Measurements from ENCODE around the gene MAGI2. TPM values are rescaled to one million over a fixed set of nuclear protein-coding genes. Genes with fewer than 3 reads are reported as not detected.

Gene MAGI2
- total RNA-seq, 1 donor from 2014 or later = 4.0 TPM

DNA sequence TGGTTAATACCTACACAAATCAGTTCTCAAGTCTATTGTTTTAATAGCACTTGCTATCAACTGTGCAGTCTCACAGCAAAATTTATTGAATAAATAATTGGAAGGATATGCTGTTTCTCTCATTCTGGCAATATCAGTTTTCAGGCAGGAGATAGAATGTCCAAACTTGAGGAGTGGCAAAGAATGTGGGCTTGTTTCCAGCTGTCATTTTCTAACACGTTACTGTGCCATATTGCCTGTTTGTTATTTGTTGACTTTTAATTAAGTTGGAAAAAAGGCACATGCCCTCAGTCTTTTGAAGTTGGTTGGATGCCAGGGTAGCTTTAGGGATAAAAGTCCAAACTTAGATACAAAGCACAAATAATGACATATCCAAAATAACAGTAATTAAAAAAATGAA, 52.2 kb downstream of the MAGI2 start:
- H3K4me3 ChIP-seq = no peak overlapping the region
- no peak overlapping the region for H3K27ac ChIP-seq
- no peak for TF ChIP-seq CTCF (IDR thresholded peaks at IDR 0.05)
- no peak for DNase-seq (ENCODE audit: low spot score in 2 of 2)
- H3K4me1 ChIP-seq = peaks cover 0 to 18% of the 10 kb centered on the region in 2 donors
- intact Hi-C loops (cut with DNase I) = no loop called here
- H3K36me3 ChIP-seq = no peaks in the 10 kb centered on the region
- H3K9me3 ChIP-seq = no peaks in the 10 kb centered on the region
- no peaks in the 10 kb centered on the region for H3K27me3 ChIP-seq

DNA sequence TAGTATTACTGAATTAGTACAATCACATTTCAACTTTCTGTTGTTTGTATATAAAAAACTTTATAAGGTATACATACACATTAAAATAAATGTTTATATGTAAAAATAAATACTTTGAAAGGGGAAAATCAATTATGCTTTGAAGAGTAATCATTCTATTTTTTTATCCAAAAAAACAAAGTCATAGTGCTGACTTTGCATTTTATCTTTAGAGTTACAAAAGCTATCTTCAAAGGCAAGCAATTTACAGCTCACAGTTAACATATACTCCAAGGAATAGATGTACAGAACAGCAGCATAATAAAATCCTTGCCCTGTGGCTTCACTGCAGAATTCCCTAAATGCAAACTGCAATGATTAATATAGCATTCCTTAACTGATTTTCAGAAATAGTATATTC, 53.2 kb downstream of the MAGI2 start:
- H3K9me3 ChIP-seq = no peaks in the 10 kb centered on the region
- no peak for TF ChIP-seq CTCF (IDR thresholded peaks at IDR 0.05)
- no peaks in the 10 kb centered on the region for H3K27me3 ChIP-seq
- intact Hi-C loops (cut with DNase I) = no loop called here
- peaks cover 0 to 9% of the 10 kb centered on the region in 2 donors for H3K4me1 ChIP-seq
- no peak overlapping the region for H3K27ac ChIP-seq
- no peak for DNase-seq (ENCODE audit: low spot score in 2 of 2)
- H3K36me3 ChIP-seq = no peaks in the 10 kb centered on the region
- H3K4me3 ChIP-seq = no peak overlapping the region

DNA sequence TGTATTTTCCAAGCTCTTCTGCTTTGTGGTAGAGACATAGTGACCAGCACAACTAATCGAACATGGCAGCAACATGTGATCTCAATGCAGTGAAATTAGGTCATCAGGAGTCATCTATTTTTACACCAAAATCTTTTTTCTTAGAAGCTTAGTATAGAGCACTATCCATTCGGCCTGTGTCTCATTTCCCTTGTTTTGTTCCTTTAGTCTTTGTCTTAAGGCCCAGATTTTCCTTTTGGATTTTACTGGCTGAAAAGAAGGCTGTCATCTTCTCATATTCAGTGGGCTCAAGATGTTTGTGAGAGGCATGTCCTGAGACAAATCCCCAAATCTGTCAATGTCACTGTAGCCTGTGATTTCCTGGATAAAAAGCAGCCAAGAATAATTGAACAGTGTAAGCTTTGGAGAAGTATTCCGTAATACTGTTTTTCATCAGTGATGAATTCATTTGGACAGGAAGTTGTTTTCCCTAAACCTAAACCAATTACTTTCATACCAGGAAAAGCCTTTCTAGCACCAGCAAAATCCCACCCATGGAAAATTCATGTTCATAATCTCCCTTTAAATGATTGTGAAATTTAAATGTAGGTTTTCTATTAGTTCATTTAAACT, 55.2 kb downstream of the MAGI2 start:
- Histone ChIP-seq H3K27ac (peak overlapping the region; percentile 48 to 71), H3K4me3 (no peak overlapping the region), H3K27me3 (no peaks in the 10 kb centered on the region), H3K36me3 (no peaks in the 10 kb centered on the region), H3K4me1 (peaks cover 0 to 8% of the 10 kb centered on the region in 2 donors), H3K9me3 (no peaks in the 10 kb centered on the region)
- no peak for DNase-seq (ENCODE audit: low spot score in 2 of 2)
- intact Hi-C loops (cut with DNase I) = no loop called here
- TF ChIP-seq CTCF (IDR thresholded peaks at IDR 0.05) = no peak

- no peaks in the 10 kb centered on the region for H3K9me3 ChIP-seq
- TF ChIP-seq CTCF (IDR thresholded peaks at IDR 0.05) = no peak
- no peaks in the 10 kb centered on the region for H3K27me3 ChIP-seq
- no peak overlapping the region for H3K27ac ChIP-seq
- H3K4me1 ChIP-seq = peaks cover 0 to 3% of the 10 kb centered on the region in 2 donors
- H3K36me3 ChIP-seq = no peaks in the 10 kb centered on the region
- DNase-seq (ENCODE audit: low spot score in 2 of 2) = no peak
- intact Hi-C loops (cut with DNase I) = no loop called here
- H3K4me3 ChIP-seq = no peak overlapping the region
Measured at GRCh38 chr7:79386688-79387422, 66.6 kb downstream of the MAGI2 start.

- Histone ChIP-seq H3K4me3 (no peak overlapping the region), H3K4me1 (no peaks in the 10 kb centered on the region), H3K36me3 (no peaks in the 10 kb centered on the region), H3K27ac (no peak overlapping the region), H3K27me3 (no peaks in the 10 kb centered on the region), H3K9me3 (no peaks in the 10 kb centered on the region)
- no peak for TF ChIP-seq CTCF (IDR thresholded peaks at IDR 0.05)
- DNase-seq (ENCODE audit: low spot score in 2 of 2) = no peak
- intact Hi-C loops (cut with DNase I) = no loop called here
Measured at GRCh38 chr7:79381921-79382320, 71.5 kb downstream of the MAGI2 start.

Data from ascending aorta (tissue), 2 donors.